Activated CD8-positive, alpha-beta T cell treated with anti-CD3 and anti-CD28 coated beads for 36 hours (primary cell): ENCODE results near the gene NPC1. TPM values are rescaled to one million over a fixed set of nuclear protein-coding genes. Genes with fewer than 3 reads are reported as not detected.
"Not testable (repeated sequence)": the region's sequence is repeated elsewhere in the genome, so short reads cannot be mapped to it uniquely, and the experiment has no call there.

Experiments
- ATAC-seq: fragments of 200-7000 bp; cut with Tn5 transposase; one replicate; pipeline ENCODE4 v1.10.0; 2021; ENCODE audit warnings: mild to moderate bottlenecking, moderate library complexity
- CTCF ChIA-PET: fragments of 350-600 bp; sonication (Branson Sonifier 250); formaldehyde crosslinking; loops from one replicate; lab custom pipeline; 2021; ENCODE audit warnings: antibody characterized with exemption; lab: Charles Lee
- POLR2A ChIA-PET: fragments of 350-600 bp; sonication (Branson Sonifier 250); formaldehyde crosslinking; loops from one replicate; lab custom pipeline; 2021; ENCODE audit warnings: antibody characterized with exemption; lab: Charles Lee
- DNase-seq: peaks from one replicate; pipeline ENCODE4 v3.0.0-alpha.2; 2020
- H3K27ac Mint-ChIP-seq: one replicate; pipeline ENCODE4 v1.8.0; 2021; ENCODE audit warnings: mild to moderate bottlenecking, mixed read lengths
- H3K27me3 Mint-ChIP-seq: one replicate; pipeline ENCODE4 v1.8.0; 2021; ENCODE audit warnings: mixed read lengths
- H3K36me3 Mint-ChIP-seq: one replicate; pipeline ENCODE4 v1.8.0; 2021; ENCODE audit warnings: low read depth, mixed read lengths
- H3K4me1 Mint-ChIP-seq: one replicate; pipeline ENCODE4 v1.8.0; 2021; ENCODE audit warnings: low read depth, mixed read lengths
- H3K4me3 Mint-ChIP-seq: one replicate; pipeline ENCODE4 v1.8.0; 2021; ENCODE audit warnings: mild to moderate bottlenecking, moderate library complexity, mixed read lengths
- H3K9me3 Mint-ChIP-seq: one replicate; pipeline ENCODE4 v1.8.0; 2021; ENCODE audit warnings: mixed read lengths
- intact Hi-C: fragments of 100-400 bp; cut with micrococcal nuclease; formaldehyde crosslinking; loops from one replicate; pipeline ENCODE4 v1.10.0; 2022
- total RNA-seq, 2 experiments: library from RNA; stranded (reverse); gene quantifications; one replicate each; pipeline ENCODE4 v1.2.3, GENCODE V29; 2021
- TF ChIP-seq, protein P1 (sequence below): fragments of 200-600 bp; IDR thresholded peaks from one replicate; pipeline ENCODE4 v1.8.0; 2022; ENCODE audit warnings: antibody characterized with exemption, mild to moderate bottlenecking

NPC1 gene
- total RNA-seq, 2 experiments from 2014 or later: 21.5 to 22.9 TPM

DNA sequence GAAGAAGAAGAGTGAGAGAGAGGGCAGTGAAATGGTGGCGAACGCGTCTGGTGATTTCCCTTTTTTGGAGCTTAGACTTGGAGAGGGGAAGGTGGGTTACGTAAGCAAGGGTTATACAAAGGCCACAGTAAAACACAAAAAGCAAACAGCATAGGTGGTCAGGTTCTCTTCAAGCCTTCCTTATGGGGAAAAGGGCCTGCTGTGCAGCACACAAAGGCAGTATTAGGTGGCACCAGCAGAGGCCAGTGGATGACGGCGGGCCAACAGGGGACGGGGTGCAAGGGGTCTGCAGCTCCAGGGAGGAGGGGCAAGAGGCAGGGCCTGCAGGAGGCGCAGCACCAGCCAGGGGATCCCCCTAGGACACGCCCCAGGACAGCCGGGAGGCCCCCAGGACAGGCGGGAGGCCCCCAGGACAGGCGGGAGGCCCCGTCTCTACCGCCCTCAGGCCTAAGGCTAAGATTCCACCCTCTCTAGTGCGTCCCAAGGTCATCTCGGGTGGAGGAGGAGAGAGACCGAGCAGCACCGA, 32.6 kb upstream of the NPC1 start:
- DNase-seq (peak; percentile 10), ATAC-seq (peak; percentile 32)
- Mint-ChIP-seq H3K36me3 (no peaks in the 10 kb centered on the region), H3K27ac (no peak overlapping the region), H3K9me3 (no peaks in the 10 kb centered on the region), H3K4me1 (peaks cover 6% of the 10 kb centered on the region), H3K4me3 (peak overlapping the region; percentile 41), H3K27me3 (peaks cover 31% of the 10 kb centered on the region)
- TF ChIP-seq, protein P1, sequence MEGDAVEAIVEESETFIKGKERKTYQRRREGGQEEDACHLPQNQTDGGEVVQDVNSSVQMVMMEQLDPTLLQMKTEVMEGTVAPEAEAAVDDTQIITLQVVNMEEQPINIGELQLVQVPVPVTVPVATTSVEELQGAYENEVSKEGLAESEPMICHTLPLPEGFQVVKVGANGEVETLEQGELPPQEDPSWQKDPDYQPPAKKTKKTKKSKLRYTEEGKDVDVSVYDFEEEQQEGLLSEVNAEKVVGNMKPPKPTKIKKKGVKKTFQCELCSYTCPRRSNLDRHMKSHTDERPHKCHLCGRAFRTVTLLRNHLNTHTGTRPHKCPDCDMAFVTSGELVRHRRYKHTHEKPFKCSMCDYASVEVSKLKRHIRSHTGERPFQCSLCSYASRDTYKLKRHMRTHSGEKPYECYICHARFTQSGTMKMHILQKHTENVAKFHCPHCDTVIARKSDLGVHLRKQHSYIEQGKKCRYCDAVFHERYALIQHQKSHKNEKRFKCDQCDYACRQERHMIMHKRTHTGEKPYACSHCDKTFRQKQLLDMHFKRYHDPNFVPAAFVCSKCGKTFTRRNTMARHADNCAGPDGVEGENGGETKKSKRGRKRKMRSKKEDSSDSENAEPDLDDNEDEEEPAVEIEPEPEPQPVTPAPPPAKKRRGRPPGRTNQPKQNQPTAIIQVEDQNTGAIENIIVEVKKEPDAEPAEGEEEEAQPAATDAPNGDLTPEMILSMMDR: no peak
- intact Hi-C loops: no loop called here
- CTCF ChIA-PET: interaction anchor here (0.9 to 1.0 kb wide), 2 partner anchors 85 to 152 kb away, joined by 3 to 4 read pairs; no protein-coding TSS in a partner anchor
- POLR2A ChIA-PET: no interaction called here

- H3K4me1 Mint-ChIP-seq: peaks cover 6% of the 10 kb centered on the region
- DNase-seq: no peak
- ChIA-PET CTCF (interaction anchor here (0.6 kb wide), 1 partner anchor 165 kb away, joined by 3 read pairs; no protein-coding TSS in a partner anchor), POLR2A (interaction anchor here (0.8 kb wide), 1 partner anchor 65 kb away, joined by 3 read pairs; no protein-coding TSS in a partner anchor)
- H3K27me3 Mint-ChIP-seq: peaks cover 31% of the 10 kb centered on the region
- H3K36me3 Mint-ChIP-seq: no peaks in the 10 kb centered on the region
- no peaks in the 10 kb centered on the region for H3K9me3 Mint-ChIP-seq
- no peak overlapping the region for H3K27ac Mint-ChIP-seq
- TF ChIP-seq, protein P1: no peak
- H3K4me3 Mint-ChIP-seq: no peak overlapping the region
- no peak for ATAC-seq
- intact Hi-C loops: no loop called here
These were observed 31.2 kb upstream of the NPC1 start for GRCh38 chr18:23617412-23618014.

GRCh38 chr18:23616258-23616657, 30.0 kb upstream of the NPC1 start:
- ATAC-seq: no peak
- peaks cover 26% of the 10 kb centered on the region for H3K27me3 Mint-ChIP-seq
- peaks cover 6% of the 10 kb centered on the region for H3K4me1 Mint-ChIP-seq
- ChIA-PET CTCF (no interaction called here), POLR2A (no interaction called here)
- DNase-seq: no peak
- no peaks in the 10 kb centered on the region for H3K36me3 Mint-ChIP-seq
- TF ChIP-seq, protein P1: no peak
- intact Hi-C loops: no loop called here
- no peaks in the 10 kb centered on the region for H3K9me3 Mint-ChIP-seq
- no peak overlapping the region for H3K27ac Mint-ChIP-seq
- H3K4me3 Mint-ChIP-seq: no peak overlapping the region

DNA sequence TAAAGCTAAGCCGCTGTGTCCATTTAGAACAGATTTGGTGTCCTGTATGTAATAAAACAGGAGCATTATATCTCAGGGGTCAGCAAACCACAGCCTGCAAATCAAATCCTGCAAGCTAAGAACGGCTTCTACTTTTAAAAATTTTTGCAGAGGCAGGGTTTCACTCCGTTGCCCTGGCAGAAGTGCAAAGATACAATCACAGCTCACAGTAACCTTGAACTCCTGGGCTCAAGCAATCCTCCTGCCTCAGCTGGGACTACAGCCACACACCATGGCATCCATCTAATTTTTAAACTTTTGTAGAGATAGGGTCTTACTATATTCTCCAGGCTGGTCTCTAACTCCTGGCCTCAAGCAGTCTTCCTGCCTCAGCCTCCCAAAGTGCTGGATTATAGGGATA, 28.6 kb upstream of the NPC1 start:
- ChIA-PET POLR2A (no interaction called here), CTCF (interaction anchor here (0.6 to 1.8 kb wide), 4 partner anchors 42 to 89 kb away, joined by 3 to 4 read pairs (median 3); no protein-coding TSS in a partner anchor)
- Mint-ChIP-seq H3K4me3 (no peak overlapping the region), H3K27me3 (peaks cover 12% of the 10 kb centered on the region), H3K27ac (no peak overlapping the region), H3K4me1 (peaks cover 6% of the 10 kb centered on the region), H3K36me3 (no peaks in the 10 kb centered on the region), H3K9me3 (no peaks in the 10 kb centered on the region)
- intact Hi-C loops: no loop called here
- TF ChIP-seq, protein P1: no peak
- ATAC-seq: no peak
- DNase-seq: no peak

GRCh38 chr18:23614413-23614812, 28.1 kb upstream of the NPC1 start:
- Mint-ChIP-seq H3K4me1 (peaks cover 3% of the 10 kb centered on the region), H3K4me3 (no peak overlapping the region), H3K27ac (no peak overlapping the region), H3K9me3 (no peaks in the 10 kb centered on the region), H3K36me3 (no peaks in the 10 kb centered on the region), H3K27me3 (peaks cover 8% of the 10 kb centered on the region)
- ATAC-seq (no peak), DNase-seq (no peak)
- ChIA-PET POLR2A (no interaction called here), CTCF (interaction anchor here (0.6 to 2.7 kb wide), 6 partner anchors 7 to 304 kb away, joined by 3 to 12 read pairs (median 3); no protein-coding TSS in a partner anchor)
- intact Hi-C loops: no loop called here
- TF ChIP-seq, protein P1: no peak

- DNase-seq, H3K36me3 Mint-ChIP-seq, ATAC-seq, H3K9me3 Mint-ChIP-seq, H3K27ac Mint-ChIP-seq, H3K27me3 Mint-ChIP-seq, intact Hi-C loops, H3K4me3 Mint-ChIP-seq, H3K4me1 Mint-ChIP-seq: not testable (repeated sequence)
- ChIA-PET CTCF (interaction anchor here (0.8 to 2.7 kb wide), 3 partner anchors 9 to 305 kb away, joined by 3 to 12 read pairs (median 4); no protein-coding TSS in a partner anchor), POLR2A (interaction anchor here (0.6 kb wide), 1 partner anchor 1910 kb away, joined by 3 read pairs; no protein-coding TSS in a partner anchor)
These were observed 26.8 kb upstream of the NPC1 start for GRCh38 chr18:23613091-23613475.
